NCI-H1092 (cell line): ENCODE results near the gene LIMS1.
"Not testable (repeated sequence)": the region's sequence is repeated elsewhere in the genome, so short reads cannot be mapped to it uniquely, and the experiment has no call there.

Experiments used
- DNase-seq: peaks from one replicate; lab custom pipeline; 2025; lab: John Stamatoyannopoulos, UW

LIMS1 gene, protein sequence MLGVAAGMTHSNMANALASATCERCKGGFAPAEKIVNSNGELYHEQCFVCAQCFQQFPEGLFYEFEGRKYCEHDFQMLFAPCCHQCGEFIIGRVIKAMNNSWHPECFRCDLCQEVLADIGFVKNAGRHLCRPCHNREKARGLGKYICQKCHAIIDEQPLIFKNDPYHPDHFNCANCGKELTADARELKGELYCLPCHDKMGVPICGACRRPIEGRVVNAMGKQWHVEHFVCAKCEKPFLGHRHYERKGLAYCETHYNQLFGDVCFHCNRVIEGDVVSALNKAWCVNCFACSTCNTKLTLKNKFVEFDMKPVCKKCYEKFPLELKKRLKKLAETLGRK

DNA sequence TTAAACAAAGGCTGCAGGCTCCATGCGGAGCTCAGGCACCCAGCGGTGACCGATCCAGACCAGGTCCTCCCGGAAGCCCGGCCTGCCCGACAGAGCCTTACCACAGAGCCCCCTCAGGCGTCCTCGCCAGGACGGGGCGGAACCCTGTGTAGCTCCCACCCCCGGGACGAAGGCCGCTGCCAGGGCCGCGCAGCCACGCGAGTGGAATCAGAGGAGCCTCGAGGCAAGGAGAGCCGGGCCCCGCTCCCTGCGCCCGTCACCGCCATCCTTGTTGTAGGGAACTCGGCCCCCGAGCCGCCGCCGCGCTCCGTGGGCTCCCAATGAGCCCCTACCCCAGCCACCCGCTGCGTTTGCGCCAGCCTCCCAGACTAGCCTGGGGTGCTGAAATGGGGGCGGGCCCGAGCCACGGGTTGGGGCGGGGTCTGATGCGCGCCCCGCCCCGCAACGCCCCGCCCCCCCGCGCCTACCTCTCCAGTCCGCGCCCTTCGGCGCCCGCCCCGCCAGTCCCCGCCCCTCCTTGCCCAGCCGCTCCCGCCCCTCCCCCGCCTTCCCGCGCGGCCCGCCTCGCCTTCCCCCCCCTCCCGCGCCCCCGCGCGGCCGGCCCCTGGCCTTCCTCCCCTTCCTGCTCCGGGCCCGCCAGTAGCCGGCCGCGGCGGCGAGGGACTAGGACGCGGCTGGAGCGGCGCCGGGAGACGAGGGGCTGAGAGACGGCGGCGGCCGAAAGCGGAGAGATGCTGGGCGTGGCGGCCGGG, at the start of gene LIMS1:
Gene LIMS1 (plus strand): TSS at position 639 of the 752 bp plus-strand sequence. CDS start 93 bp downstream, at position 732.
- peak; percentile 52 for DNase-seq

DNA sequence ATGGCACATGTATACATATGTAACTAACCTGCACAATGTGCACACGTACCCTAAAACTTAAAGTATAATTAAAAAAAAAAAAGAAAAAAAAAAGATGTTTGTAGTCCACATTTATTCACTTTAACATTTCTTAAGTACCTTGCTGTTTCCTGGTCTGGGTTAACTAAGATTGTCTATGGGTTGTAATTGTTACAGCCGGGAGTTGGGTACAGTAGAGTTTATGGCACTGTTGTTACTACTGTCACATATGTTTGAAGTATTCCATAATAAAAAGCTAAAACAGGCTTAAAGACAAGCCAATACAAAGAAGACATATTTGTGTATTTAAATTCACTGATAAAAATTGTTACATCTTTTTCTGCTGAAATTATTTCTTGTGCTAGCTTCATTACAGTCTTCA, 49.0 kb upstream of the LIMS1 start:
- DNase-seq, result no peak

DNA sequence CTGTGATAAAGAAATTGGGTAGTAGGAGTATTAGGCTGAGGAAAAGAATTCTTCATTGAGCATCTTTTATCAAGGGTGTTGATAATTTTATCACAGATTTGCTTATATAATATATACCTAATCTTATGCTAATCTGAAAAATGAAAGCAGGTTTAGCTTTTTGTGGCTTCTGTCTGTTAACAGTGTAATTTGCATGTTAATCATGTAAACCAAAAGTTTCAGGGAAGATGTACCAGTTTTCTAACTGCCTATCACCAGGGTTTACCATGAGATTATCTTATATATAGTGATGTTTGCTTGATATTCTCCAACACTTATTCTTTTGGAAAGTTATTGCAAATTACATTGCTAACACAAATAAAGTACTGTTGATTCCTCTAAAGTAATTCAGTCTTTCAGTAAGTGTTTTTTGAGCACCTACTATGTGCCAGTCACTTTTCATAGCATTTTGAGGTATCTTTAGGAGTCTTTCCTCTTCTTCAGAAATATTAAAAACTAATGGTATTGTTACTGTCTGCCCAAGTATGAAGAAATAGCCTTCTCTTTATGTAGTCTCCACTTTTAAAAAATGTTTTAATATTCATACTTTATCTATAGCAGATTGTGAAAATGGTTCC, 43.7 kb upstream of the LIMS1 start:
- no peak for DNase-seq

DNA sequence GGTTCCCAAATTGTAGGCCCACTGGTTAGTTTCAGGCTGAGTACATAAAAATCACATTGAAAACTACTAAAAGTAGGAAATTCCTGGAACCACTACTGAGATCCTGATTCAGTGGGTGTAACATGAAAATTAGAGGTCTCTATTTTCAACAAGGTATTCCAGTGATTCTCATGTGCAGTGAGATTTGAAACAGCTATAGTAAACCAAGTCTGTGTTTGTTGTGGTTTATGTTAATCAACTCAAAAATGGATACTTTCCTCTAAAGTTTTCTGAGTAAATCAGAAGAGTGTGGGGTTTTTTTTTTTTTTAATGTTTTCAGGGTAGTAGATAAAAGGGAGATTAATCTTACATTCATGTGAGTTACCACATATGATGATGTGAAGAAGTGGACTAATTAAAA, 42.4 kb upstream of the LIMS1 start:
- DNase-seq, result no peak

DNA sequence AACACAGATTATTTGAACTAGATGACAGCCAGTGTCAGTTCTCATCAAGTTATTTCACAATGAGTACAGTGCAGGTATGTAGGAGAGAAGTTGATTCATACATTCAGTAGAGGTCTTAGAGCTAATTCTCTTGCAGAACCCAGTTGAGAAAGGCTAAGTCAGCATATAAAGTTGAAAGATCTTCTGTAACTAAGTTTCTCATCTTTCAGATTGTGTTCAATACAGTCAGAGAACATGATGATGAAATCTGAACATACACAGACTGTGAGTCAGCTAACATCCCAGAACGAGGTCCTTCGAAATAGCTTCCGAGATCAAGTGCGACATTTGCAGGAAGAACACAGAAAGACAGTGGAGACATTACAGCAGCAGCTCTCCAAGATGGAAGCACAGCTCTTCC, 41.9 kb upstream of the LIMS1 start:
- no peak for DNase-seq

DNA sequence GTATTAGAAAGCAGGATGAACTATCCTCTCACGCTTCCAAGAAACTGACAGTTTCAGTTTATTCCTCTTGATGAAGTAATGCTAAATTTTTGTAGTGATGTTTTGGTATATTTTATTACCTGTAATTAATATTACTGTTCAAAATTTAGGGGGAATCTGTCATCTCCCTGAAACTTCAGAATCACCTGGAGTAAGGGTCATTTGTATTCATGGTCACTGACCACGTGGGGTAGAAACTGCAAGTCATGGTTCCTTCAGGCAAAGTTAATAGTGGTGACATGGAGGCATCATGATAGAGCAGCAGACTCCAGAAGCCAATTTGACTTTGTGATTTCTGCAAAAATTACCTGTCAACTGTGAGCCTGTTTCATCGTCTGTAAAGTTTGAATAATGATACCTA, 38.1 kb upstream of the LIMS1 start:
- not testable (repeated sequence) for DNase-seq

DNA sequence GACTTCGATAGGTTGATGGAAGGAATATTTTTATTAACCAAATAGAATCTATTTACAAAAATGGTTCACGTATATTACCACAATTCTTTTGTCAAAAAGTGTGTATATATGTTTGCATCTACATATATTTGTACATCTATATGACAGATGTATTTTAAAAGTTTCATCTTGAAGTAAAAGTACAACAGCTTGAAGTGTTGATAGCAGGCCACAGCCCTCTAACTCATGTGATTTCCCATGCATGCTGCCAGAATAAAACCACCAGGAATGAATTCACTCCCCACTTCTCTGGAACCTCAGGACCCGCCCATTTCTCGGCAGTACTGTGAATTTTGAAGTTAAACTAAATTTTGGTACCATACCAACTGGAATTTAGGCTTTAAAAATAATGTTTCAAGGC, 26.6 kb upstream of the LIMS1 start:
- DNase-seq, result not testable (repeated sequence)

DNA sequence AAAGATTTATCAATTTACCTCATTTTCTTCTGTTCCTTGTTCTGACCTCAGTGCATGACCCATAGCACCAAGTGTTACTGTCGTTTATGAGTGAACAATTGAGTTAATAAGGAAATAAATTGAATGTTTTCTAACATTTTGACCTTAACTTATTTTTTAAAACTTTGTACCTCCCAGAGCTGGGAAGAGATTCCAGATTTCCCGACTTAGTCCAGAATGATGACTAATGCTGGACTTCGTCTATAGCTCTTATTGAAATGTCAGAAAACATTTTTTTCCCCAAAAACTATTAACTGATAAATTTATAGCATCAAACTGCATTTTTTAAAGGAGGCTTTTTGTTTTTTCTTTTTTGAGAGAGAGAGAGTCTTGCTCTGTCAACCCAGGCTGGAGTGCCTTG, 21.8 kb upstream of the LIMS1 start:
- not testable (repeated sequence) for DNase-seq

DNA sequence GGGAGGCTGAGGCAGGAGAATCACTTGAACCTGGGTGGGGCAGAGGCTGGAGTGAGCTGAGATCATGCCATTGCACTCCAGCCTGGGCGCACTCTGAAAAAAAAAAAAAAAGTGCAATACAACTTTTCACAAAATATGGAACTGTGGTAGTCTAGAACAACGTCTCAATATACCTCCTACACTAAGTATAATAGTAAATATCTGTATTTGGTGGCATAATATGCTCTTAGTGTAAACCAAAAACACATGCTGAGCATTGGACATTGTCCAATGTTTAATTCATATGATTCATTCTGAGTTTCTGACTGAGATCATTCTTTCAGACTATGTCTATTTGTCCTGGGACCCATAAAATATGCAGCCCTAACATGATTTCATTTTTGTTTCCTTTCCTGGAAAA, 19.8 kb upstream of the LIMS1 start:
- DNase-seq, result not testable (repeated sequence)

DNA sequence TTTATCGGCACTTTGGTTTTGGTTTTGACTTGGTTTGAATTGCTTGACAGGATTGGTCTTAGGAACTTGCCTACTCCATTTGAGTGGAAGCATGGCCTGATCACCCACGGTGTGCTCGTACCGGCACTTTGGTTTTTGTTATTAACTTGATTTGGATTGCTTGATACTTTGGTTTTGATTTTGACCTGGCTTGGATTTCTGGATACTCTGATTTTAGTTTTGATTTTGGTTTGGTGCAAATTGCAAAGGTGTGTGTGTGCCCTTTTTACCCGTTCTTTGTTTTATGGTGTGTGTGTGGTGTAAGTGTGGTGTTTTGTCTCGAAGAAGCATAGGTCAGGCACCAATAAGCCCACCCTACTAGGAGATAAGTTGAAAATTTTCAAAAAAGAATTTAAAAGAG, 9.6 kb upstream of the LIMS1 start:
- DNase-seq, result not testable (repeated sequence)

DNA sequence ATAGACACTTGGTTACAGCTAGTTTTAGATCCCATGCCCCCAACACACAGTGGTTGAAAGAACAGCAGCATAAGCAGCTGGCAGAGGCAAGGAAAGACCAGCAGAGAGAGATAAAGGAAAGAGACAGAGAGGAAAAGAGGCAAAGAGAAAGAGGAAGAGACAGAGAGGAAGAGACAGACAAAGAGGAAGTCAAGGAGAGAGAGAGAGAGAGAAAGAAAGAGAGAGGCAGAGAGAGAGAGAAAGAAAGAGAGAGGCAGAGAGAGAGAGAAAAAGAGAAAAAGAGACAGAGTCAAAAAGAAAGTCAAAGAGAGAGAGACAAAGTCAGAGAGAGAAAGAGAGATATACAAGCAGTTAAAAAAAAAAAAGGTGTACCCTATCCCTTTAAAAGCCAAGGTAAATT, 9.0 kb upstream of the LIMS1 start:
- DNase-seq, result not testable (repeated sequence)

DNA sequence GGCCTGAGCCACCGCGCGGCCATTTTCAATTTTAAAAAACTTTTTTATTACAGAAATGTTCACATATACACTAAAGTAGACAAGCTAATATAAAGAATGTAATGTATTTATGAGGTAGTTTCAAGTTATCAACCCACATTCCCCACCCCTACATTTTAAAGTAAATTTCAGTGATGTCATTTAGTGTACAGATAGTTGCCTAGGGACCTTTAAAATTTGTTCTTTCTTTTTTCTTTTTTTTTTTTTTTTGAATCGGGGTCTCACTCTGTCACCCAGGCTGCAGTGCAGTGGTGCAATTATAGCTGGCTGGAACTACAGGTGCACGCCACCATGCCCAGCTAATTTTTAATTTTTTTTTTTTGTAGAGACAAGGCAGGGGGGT, 2.6 kb upstream of the LIMS1 start:
- DNase-seq, result no peak

DNA sequence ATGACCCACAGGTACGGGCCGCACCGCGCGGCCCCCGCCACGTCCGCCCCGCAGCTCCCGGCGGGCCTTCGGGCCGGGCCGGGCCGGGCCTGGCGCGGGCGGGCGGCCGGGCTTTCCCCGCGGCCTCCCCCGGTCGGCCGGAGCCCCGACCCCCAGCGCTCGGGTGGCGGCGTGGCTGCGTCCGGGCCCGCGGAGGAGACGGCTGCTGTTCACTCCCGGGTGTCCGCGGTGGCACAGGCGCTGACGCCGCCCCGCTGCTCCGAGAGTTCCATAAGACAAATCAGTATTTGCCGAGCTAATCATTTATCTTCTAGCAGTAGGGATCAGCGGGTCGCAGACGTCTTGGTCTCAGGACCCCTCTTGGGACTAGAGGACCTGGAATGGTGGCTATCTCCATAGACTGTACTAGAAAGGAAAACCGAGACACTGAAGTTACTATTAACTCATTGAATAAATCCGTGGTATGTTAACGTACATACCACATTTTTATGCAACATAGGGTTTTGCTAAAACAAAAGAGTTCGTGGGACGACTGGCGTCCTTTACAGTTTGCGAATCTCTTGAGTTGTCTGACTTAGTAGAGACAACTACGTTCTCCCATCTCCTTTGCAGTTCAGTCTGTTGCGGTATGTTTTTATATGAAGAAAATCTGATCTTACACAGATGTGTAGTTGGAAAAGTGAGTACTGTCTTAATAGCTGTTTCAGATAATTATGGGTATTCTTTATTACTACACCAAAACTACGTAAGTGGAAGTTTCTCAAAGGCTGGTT, 500 bp downstream of the LIMS1 start:
- DNase-seq, result no peak

DNA sequence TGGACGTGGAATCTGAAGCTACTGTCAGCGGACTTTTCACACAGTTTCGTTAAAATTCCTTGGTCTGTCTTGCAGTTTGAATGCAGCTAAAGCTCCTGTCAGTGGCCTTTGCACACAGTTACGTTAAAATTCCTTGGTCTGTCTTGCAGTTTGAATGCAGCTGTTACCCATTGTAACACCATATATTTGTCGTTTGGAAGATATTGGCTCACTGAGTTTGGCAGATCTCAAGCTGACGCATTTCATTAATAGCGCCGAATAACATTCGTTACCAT, 1.0 kb downstream of the LIMS1 start:
- DNase-seq, result no peak

DNA sequence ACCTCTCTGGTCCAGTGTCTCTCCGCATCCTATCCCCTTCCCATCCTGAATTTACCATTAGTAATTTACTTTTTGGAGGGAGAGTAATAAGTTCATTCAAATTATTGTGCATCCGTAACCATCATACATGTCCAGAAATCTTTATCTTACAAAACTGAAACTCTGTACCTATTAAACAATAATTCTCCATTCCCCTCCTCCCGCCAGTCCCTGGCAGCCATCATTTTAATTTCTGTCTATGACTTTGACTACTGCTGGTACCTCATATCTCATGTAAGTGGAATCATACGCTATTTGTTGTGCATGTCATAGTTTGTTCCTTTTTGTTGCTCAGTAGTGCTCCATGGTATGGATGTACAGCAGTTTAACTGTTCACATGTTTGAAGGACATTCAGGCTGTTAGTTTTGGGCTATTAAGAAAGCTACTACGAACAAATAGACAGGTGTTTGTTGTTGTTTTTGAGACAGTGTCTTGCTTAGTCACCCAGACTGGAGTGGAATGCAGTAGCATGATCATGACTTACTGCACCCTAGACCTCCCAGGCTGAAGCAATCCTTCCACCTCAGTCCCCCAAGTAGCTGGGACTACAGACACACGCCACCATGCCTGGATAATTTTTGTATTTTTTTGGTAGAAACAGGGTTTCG, 2.0 kb downstream of the LIMS1 start:
- DNase-seq, result no peak

DNA sequence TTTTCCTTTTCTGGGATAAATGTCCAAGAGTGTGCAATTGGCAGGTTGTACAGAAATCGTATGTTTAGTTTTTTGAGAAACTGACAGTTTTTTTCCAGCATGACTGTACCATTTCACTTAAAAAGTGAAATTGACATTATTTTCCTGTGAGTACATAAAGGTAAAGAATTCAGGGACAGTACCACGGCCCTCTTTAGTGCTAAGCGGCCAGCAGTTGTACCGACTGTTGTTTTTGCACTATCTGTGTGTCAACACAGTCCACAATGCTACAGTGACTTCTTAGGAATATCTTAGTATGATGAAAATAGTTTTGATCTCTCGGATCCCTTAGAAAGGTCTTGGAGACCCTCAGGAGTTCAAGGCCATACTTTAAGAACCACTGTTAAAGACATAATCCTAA, 2.6 kb downstream of the LIMS1 start:
- no peak for DNase-seq

DNA sequence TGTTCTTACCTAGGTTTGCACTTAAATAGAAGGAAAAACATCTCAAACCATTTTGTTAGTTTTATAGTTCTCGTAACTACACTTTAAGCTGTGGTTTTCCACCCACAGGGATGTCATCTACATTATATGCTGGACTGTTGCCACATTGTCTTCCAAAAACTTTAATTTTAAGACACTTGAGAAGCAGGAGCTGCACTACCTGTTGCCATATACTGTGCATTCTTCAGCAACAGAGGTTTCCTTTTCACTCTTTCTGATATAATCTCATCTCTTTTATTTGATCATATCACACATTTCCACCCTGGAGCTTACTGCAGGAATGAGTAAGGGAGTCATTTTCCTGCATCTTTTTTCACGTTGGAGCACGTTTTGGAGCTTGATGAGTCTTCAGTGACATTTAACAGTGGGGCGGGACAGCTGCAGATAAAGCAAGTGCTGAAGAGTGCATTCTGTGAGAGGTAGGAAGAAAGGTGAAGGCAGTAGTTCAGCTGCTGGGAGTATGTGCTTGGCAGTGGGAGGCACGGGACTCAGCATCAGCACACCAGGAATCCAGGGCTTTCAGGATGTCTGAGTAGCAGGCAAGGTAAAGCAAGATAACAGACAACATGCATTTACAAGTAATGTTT, 3.8 kb downstream of the LIMS1 start:
- DNase-seq, result no peak

DNA sequence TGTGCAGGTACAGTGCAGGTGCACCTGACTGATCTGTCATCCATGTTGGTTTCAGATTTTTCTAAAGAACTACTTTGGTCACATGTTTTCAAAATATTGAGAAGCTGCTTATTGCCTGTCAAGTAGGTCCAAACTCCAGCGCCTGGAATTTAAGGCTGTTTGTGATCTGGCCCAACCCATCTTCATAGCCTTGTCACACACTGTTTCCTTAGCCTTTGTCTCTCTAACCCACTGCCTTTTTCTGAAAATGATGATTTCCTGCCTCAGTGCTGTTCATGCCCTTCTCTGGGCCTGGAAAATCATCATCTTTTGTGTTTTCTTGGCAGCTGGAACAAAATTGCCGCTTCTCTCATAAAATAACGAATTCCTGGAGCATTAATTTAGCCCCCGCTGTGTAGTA, 7.2 kb downstream of the LIMS1 start:
- DNase-seq, result no peak

DNA sequence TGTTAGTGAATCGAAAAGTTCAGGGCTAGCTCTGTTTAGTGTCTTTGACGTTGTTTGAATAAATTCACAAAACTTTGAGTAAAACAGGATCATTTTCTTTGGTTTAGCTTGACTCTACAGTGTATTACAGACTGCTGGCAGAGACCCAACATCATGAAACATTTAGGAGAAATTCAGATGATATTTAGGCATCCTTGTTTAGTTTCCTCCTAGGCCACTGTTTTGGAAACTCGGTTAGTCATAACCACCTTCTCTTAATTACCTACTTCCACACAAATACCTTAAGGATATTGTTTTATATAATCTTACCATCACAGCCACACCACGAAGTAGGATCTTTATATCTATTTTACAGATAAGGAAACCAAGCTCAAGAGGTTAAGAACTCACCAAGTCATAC, 7.8 kb downstream of the LIMS1 start:
- no peak for DNase-seq

DNA sequence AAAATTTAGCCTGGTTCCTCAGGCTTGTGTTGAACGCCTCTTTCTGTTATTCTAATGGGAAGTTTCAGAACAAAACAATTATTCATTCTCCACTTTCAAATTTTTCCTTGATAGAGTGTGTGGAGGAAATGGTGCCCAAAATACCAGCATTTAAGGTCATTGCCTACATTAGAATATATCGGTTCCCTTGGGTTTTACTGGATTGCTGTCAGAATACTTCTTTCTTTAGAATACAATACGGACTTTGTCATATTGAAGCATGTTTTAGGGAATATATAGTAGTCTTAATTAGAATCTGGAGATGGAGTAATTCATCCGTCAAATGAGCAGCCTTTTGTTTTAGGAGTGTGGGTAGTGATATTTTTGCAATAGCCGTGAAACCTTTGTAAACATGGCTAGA, 13.3 kb downstream of the LIMS1 start:
- DNase-seq, result no peak

DNA sequence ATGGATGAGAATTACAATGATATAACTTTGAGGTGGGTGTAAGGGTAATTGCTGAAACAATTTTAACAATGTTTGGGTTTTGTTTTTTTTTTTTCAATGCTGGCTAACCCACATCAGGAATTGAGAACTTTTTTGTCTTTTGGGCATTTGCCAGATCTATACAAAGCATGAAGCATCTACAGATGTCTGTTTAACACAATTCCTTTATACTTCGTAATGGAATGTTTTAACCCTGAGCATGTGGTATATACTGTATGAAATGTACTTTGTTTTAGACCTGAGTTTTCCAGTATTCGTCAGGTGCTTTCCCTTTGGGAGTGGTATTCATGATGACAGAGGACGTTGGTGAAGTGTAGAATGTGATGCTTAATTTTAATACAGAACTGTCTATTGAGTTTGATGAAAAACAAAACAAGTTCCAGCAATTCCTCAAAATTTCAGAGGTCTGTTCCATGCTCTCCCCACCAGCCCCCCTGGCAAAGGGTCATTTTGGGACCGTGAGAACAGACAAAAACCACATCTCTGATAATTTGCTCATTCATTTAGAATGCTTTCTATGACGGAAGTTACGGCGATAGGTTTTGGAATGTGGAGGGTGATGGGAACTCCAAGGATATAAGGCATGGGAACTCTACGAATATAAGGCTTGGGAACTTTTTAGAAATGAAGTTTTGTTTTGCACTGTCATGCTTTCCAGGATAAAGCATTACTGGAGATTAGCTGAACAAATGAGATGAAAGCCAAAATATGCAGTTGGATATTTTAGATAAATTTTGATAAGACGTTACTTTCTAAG, 14.1 kb downstream of the LIMS1 start:
- no peak for DNase-seq
